Progenitor cell of endocrine pancreas (in vitro differentiated cells): ENCODE data around the gene RAB35. TPM values are rescaled to one million over a fixed set of nuclear protein-coding genes. Genes with fewer than 3 reads are reported as not detected.

Source experiments
- DNase-seq: peaks from one replicate; pipeline ENCODE4 v3.0.0; 2021; ENCODE audit warnings: low spot score; ENCODE audit not compliant: unreplicated experiment
- H3K27ac Mint-ChIP-seq: 2 replicates; pipeline ENCODE4 v1.8.0; 2021; ENCODE audit warnings: mild to moderate bottlenecking, moderate library complexity, mixed read lengths
- H3K27me3 Mint-ChIP-seq: 2 replicates; pipeline ENCODE4 v1.8.0; 2021; ENCODE audit warnings: mixed read lengths
- H3K36me3 Mint-ChIP-seq: 2 replicates; pipeline ENCODE4 v1.8.0; 2022; ENCODE audit warnings: mixed read lengths; ENCODE audit not compliant: insufficient read depth
- H3K4me1 Mint-ChIP-seq: 2 replicates; pipeline ENCODE4 v1.8.0; 2021; ENCODE audit warnings: low read depth, mixed read lengths
- H3K4me3 Mint-ChIP-seq: 2 replicates; pipeline ENCODE4 v1.8.0; 2021; ENCODE audit warnings: low read depth, mild to moderate bottlenecking, moderate library complexity, mixed read lengths
- H3K9me3 Mint-ChIP-seq: 2 replicates; pipeline ENCODE4 v1.8.0; 2021; ENCODE audit warnings: low read depth, mixed read lengths
- total RNA-seq: library from RNA; stranded (reverse); gene quantifications from 2 replicates; pipeline ENCODE4 v1.2.1, GENCODE V29; 2021
- TF ChIP-seq, protein P1 (sequence below): fragments of 200-600 bp; sonication (generic); IDR thresholded peaks from one replicate; pipeline ENCODE4 v1.5.0; 2021; ENCODE audit warnings: antibody characterized with exemption, mild to moderate bottlenecking; ENCODE audit not compliant: unreplicated experiment

RAB35 gene
- total RNA-seq, 1 donor from 2014 or later = 36.7 TPM

DNA sequence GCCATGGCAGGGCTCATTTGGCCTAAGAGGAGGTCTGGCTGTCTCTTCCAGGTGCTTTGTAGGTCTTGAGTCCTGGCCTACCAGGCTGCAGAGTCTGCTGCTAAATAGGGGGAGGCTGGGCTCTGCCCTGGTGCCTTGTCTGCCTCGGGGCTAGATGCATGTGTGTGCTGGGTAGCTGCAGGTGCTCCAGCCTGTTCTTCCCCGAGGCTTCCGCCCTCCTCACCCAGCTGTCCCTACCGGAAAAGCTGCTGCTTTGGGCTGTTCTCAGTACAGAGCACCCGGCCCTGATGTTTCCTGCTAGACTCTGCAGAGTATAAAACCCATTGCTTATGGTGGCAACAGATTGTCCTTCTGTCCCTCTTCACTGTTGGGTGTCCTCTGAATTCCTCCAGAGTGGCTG, 37.7 kb downstream of the RAB35 start:
- Mint-ChIP-seq H3K27ac (no peak overlapping the region), H3K36me3 (no peaks in the 10 kb centered on the region), H3K9me3 (no peaks in the 10 kb centered on the region), H3K27me3 (peaks cover 2% of the 10 kb centered on the region), H3K4me3 (no peak overlapping the region), H3K4me1 (peaks cover 11% of the 10 kb centered on the region)
- DNase-seq = no peak
- TF ChIP-seq, protein P1, sequence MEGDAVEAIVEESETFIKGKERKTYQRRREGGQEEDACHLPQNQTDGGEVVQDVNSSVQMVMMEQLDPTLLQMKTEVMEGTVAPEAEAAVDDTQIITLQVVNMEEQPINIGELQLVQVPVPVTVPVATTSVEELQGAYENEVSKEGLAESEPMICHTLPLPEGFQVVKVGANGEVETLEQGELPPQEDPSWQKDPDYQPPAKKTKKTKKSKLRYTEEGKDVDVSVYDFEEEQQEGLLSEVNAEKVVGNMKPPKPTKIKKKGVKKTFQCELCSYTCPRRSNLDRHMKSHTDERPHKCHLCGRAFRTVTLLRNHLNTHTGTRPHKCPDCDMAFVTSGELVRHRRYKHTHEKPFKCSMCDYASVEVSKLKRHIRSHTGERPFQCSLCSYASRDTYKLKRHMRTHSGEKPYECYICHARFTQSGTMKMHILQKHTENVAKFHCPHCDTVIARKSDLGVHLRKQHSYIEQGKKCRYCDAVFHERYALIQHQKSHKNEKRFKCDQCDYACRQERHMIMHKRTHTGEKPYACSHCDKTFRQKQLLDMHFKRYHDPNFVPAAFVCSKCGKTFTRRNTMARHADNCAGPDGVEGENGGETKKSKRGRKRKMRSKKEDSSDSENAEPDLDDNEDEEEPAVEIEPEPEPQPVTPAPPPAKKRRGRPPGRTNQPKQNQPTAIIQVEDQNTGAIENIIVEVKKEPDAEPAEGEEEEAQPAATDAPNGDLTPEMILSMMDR = no peak

- no peak for DNase-seq
- Mint-ChIP-seq H3K27ac (no peak overlapping the region), H3K9me3 (no peaks in the 10 kb centered on the region), H3K27me3 (peaks cover 2% of the 10 kb centered on the region), H3K36me3 (no peaks in the 10 kb centered on the region), H3K4me1 (peaks cover 11% of the 10 kb centered on the region), H3K4me3 (no peak overlapping the region)
- TF ChIP-seq, protein P1 = no peak
Measured at GRCh38 chr12:120077260-120077659, 39.3 kb downstream of the RAB35 start.

GRCh38 chr12:120076651-120077050, 39.9 kb downstream of the RAB35 start:
- DNase-seq = no peak
- H3K9me3 Mint-ChIP-seq = no peaks in the 10 kb centered on the region
- peaks cover 2% of the 10 kb centered on the region for H3K27me3 Mint-ChIP-seq
- TF ChIP-seq, protein P1 = no peak
- H3K4me3 Mint-ChIP-seq = no peak overlapping the region
- H3K27ac Mint-ChIP-seq = no peak overlapping the region
- H3K36me3 Mint-ChIP-seq = no peaks in the 10 kb centered on the region
- H3K4me1 Mint-ChIP-seq = peaks cover 11% of the 10 kb centered on the region

DNA sequence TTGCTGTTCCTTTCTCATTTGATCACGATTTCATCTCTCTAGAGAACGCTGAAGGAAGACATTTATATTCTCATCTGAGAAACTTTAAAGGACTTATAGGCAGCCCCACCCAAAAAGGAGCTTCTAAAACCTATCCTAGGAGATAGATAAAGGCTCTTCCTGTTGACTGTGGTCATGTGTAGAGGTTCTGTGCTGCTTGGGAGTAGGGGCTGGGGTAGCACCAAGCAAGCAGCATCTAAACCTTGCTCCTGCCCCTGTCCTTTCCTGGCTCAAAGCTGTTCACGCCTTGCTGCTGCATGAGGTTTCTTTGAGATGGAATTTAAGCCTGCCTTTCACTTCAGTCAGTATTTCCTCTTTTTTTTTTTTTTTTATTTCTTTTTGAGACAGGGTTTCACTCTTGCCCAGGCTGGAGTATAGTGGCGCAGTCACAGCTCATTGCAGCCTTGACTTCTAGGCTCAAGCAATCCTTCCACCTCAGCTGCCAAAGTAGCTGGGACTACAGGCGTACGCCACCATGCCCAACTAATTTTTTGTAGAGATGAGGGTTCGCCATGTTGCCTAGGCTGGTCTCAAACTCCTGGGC, 41.4 kb downstream of the RAB35 start:
- TF ChIP-seq, protein P1 = no peak
- no peak for DNase-seq
- Mint-ChIP-seq H3K27ac (no peak overlapping the region), H3K27me3 (peaks cover 2% of the 10 kb centered on the region), H3K4me1 (peaks cover 11% of the 10 kb centered on the region), H3K9me3 (no peaks in the 10 kb centered on the region), H3K4me3 (no peak overlapping the region), H3K36me3 (no peaks in the 10 kb centered on the region)

GRCh38 chr12:120072472-120073249, 43.9 kb downstream of the RAB35 start:
- Mint-ChIP-seq H3K36me3 (no peaks in the 10 kb centered on the region), H3K27me3 (no peaks in the 10 kb centered on the region), H3K27ac (no peak overlapping the region), H3K9me3 (no peaks in the 10 kb centered on the region), H3K4me3 (no peak overlapping the region), H3K4me1 (no peaks in the 10 kb centered on the region)
- TF ChIP-seq, protein P1 = no peak
- no peak for DNase-seq
